ENCODE measurements around the gene RC3H2. TPM values are rescaled to one million over a fixed set of nuclear protein-coding genes. Genes with fewer than 3 reads are reported as not detected.

The RC3H2 gene
- total and polyA plus RNA-seq, 10 of the 15 experiments (the other 5 are each of a cell fraction or from before 2014, with no cell fraction given) = 7.2 to 25.5 (median 16.1) TPM

DNA sequence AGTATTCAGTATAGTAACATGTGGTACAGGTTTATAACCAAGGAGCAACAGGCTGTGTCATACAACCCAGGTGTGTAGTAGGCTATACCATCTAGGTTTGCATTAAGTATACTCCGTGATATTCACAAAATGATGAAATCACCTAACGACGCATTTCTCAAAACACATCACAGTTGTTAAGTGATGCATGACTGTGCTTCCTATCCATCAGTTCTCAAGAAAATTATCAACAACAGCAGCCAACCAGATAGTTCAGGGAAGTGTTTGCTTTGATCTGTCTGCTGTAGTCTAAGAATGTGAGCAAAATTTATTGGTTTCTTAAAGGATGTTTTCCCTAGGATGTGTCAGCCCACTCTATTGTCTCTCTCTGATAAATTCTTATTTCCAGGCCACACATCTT is 18.8 kb upstream of the RC3H2 start:
- TF ChIP-seq, protein P1, sequence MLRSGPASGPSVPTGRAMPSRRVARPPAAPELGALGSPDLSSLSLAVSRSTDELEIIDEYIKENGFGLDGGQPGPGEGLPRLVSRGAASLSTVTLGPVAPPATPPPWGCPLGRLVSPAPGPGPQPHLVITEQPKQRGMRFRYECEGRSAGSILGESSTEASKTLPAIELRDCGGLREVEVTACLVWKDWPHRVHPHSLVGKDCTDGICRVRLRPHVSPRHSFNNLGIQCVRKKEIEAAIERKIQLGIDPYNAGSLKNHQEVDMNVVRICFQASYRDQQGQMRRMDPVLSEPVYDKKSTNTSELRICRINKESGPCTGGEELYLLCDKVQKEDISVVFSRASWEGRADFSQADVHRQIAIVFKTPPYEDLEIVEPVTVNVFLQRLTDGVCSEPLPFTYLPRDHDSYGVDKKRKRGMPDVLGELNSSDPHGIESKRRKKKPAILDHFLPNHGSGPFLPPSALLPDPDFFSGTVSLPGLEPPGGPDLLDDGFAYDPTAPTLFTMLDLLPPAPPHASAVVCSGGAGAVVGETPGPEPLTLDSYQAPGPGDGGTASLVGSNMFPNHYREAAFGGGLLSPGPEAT (IDR thresholded peaks at IDR 0.05; ENCODE audit: low read depth) = no peak
- no peak for TF ChIP-seq RUNX3 (IDR thresholded peaks at IDR 0.05; ENCODE audit: low read length)
- TF ChIP-seq RCOR1 (conservative IDR thresholded peaks at IDR 0.05; ENCODE audit: low read depth, low read length) = no peak
- peak; percentile 68; the same call in 1 of the 2 replicates for TF ChIP-seq PAX5 (IDR thresholded peaks at IDR 0.05; ENCODE audit: borderline replicate concordance, low read depth, low read length)
- no peak for TF ChIP-seq TBL1XR1 (IDR thresholded peaks at IDR 0.05; ENCODE audit: low read depth, low read length)
- TF ChIP-seq CREM (IDR thresholded peaks at IDR 0.05; ENCODE audit: low read depth) = peak; percentile 50; the same call in 1 of the 2 replicates
- TF ChIP-seq WRNIP1 (IDR thresholded peaks at IDR 0.05; ENCODE audit: borderline replicate concordance, low read depth, low read length) = no peak
- no peak for TF ChIP-seq STAT3 (IDR thresholded peaks at IDR 0.05; ENCODE audit: low read depth, low read length)
- peak; percentile 76; the same call in 1 of the 2 replicates for TF ChIP-seq CREB1 (IDR thresholded peaks at IDR 0.05; ENCODE audit: low read depth)
- TF ChIP-seq ZNF207 (IDR thresholded peaks at IDR 0.05; ENCODE audit: borderline replicate concordance) = no peak
- TF ChIP-seq SMAD1 (IDR thresholded peaks at IDR 0.05; ENCODE audit: low read depth, partially characterized antibody) = no peak
- ChIA-PET RAD21 (ENCODE audit: unreplicated experiment) (interaction anchor here (1.1 kb wide), 1 partner anchor 67 kb away, joined by 6 read pairs; no protein-coding TSS in a partner anchor), CTCF (interaction anchor here (0.6 to 1.6 kb wide), 5 partner anchors 11 to 95 kb away, joined by 3 to 6 read pairs (median 3); partner anchors contain the start of gene ZBTB6), POLR2A (interaction anchor here (1.4 kb wide), 1 partner anchor 17 kb away, joined by 5 read pairs; the partner anchor contains the start of gene RABGAP1), SMC1A (ENCODE audit: uncharacterized antibody, unreplicated experiment) (interaction anchor here (1.0 to 1.6 kb wide), 3 partner anchors 63 to 75 kb away, joined by 4 read pairs; no protein-coding TSS in a partner anchor)
- Histone ChIP-seq H4K20me1 (ENCODE audit: control insufficient read depth, insufficient read depth) (no peaks in the 10 kb centered on the region), H3K4me2 (ENCODE audit: control insufficient read depth, insufficient read depth) (no peak overlapping the region), H3K4me1 (ENCODE audit: control insufficient read depth, insufficient read depth, low read length) (no peaks in the 10 kb centered on the region), H3K4me3 (no peak overlapping the region), H2AFZ (ENCODE audit: control insufficient read depth, low read depth, low read length) (no peak overlapping the region), H3K79me2 (ENCODE audit: control insufficient read depth, insufficient read depth, low read length) (peaks cover 6% of the 10 kb centered on the region), H3K9me3 (replicated peaks; ENCODE audit: control insufficient read depth, insufficient read depth, low read length) (no peaks in the 10 kb centered on the region), H3K36me3 (ENCODE audit: control insufficient read depth in 2 of 2, insufficient read depth in 2 of 2, low read length in 1 of 2) (peaks cover 0 to 4% of the 10 kb centered on the region in 2 experiments; a peak in 2 of 4 replicates), H3K27ac (ENCODE audit: control insufficient read depth, insufficient read depth) (no peak overlapping the region), H3K9ac (ENCODE audit: control insufficient read depth, insufficient read depth, low read length) (no peak overlapping the region), H3K27me3 (replicated peaks in 1 of 2; ENCODE audit: control insufficient read depth in 2 of 2, insufficient read depth in 2 of 2, low read length in 1 of 2) (no peaks in the 10 kb centered on the region)
- in situ Hi-C loops (cut with MboI) (loop anchor here (25.0 kb wide), 1 partner anchor 1938 kb away; the partner anchor contains the start of genes ARPC5L, RPL35 and WDR38), intact Hi-C loops (cut with micrococcal nuclease; ENCODE audit: unreplicated experiment) (no loop called here)
- 1% methylated on average over 3 of the region's 3 CpGs for WGBS (ENCODE audit: insufficient coverage, insufficient replicate concordance, low lambda C conversion rate, missing lambda C conversion rate)
- no TSS peak for BruUV-seq (replicated peaks)
- no peak for DNase-seq (ENCODE audit: low read depth, low spot score)
- peak; percentile 56 for FAIRE-seq
- ATAC-seq = peak; percentile 92
